Sigmoid colon (tissue), 4 donors: ENCODE results near the gene PPP2R2B.

Source experiments
- CTCF ChIP-seq, 4 experiments: fragments of 450-650 bp in 3 of 4; fragments of 200-600 bp in 1 of 4; IDR thresholded peaks; one replicate each; pipeline ENCODE4 v1.5.1; 2016 to 2019; ENCODE audit warnings: antibody characterized with exemption in 4 of 4, mild to moderate bottlenecking in 3 of 4, moderate library complexity in 2 of 4
- EP300 ChIP-seq, 4 donors: sonication (generic); formaldehyde crosslinking; IDR thresholded peaks; one replicate each; pipeline ENCODE4 v1.6.1; 2017; ENCODE audit warnings: antibody characterized with exemption in 4 of 4
- POLR2A ChIP-seq, 2 donors: fragments of 450-650 bp; IDR thresholded peaks; one replicate each; pipeline ENCODE4 v1.6.1; 2016; ENCODE audit warnings: antibody characterized with exemption in 2 of 2, mild to moderate bottlenecking in 2 of 2, moderate library complexity in 2 of 2
- POLR2AphosphoS5 ChIP-seq, 4 donors: sonication (generic); formaldehyde crosslinking; IDR thresholded peaks; one replicate each; pipeline ENCODE4 v1.6.1; 2017; ENCODE audit warnings: antibody characterized with exemption in 4 of 4

GRCh38 chr5:146720107-146720506, 158.4 kb downstream of the PPP2R2B start:
- TF ChIP-seq CTCF (IDR thresholded peaks at IDR 0.05) (no peak), POLR2AphosphoS5 (IDR thresholded peaks at IDR 0.05) (no peak), EP300 (IDR thresholded peaks at IDR 0.05) (no peak), POLR2A (IDR thresholded peaks at IDR 0.05) (no peak)
